ENCODE data around the gene SREBF1.

Gene SREBF1

DNA sequence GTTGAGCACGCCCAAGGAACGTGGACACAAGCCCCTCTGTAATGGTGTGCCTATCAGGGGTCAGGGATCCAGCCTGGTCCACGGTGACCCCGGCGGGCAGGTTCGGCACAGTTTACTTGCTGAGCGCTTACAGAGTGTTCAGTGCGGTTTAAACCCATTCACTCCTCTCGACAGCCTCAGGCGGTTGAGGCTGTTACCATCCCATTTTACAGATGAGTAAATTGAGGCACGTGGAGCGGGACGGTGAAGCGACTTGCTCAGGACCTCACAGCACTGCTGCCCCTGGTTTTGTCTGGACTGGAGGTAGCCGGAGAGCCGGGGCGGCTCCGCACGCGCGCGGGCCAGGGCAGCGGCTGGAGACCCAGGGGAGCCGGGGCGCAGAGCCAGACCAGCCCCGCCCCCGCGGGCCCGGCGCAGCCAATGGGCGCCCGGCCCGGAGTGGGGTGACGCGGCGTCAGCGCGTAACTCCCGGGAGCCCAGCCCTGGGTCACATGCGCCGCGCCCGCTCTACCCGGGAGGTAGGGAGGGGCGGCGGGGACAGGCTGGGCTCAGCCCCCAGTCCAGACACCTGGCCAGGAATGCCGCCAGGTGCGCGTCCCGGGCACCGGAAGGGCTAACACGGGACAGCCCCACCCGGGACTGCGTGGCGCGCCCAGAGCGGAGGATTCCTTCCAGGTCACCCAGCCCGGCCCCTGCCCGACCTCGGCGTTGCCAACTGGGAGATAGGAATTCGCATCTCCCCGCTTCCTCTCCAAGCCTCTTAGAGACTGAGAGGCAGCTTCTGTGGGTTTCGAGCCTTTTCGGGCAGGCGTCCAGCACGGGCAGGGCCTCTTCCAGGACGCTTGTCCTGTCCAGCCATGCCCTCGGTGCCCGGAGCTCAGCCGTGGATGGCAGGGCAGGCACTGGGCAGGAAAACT is 3.3 kb upstream of the SREBF1 start:
- DNase-seq, result peak; percentile 91

- peak; percentile 75 for DNase-seq
Measured at GRCh38 chr17:17837966-17838962, 1.5 kb upstream of the SREBF1 start.

DNA sequence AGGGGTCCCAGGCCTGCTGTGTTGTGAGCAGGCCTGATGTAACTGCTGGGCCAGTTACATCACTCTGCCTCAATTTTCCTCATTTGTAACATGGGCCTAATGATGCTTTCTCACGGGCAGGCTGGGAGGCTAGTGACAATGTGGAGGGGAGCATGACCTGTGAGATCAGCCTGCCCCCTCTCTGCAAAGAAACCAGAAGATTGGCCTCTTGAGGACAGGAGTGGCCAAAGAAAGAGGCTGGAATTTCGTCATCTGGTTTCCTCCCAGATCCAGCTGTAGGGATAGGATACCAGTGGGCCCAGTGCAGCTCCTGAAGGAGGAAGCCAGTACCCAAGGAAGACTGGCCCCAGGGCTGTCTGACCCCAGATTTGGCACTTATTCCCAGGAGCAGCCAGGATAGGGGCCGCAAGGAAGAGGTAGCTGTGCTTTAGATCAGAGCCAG is 615 bp upstream of the SREBF1 start:
- DNase-seq, result peak; percentile 74

GRCh38 chr17:17836250-17836817 is 452 bp downstream of the SREBF1 start:
- DNase-seq, result peak; percentile 98

- no peak for DNase-seq
Measured at GRCh38 chr17:17835415-17836249, 1.2 kb downstream of the SREBF1 start.

GRCh38 chr17:17834974-17835373 is 1.8 kb downstream of the SREBF1 start:
- no peak for DNase-seq

GRCh38 chr17:17833658-17834357 is 3.0 kb downstream of the SREBF1 start:
- no peak for DNase-seq

DNA sequence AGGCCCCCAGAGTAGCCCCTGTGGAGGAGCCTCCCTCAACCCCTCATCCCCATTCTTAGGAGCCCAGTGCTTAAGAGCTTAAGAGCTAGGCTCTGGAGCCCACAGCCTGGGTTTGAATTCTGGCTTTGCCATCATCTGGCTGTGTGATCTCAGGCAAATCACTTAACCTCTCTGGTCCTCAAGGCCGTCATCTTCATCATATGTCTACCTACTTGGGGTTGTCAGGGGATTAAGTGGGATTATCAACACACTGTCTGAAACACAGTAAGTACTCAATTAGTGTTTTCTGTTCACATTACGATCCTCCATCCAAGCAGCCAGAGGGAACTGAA is 4.8 kb downstream of the SREBF1 start:
- no peak for DNase-seq

- DNase-seq, result no peak
Measured at GRCh38 chr17:17831208-17832031, 5.4 kb downstream of the SREBF1 start.

DNA sequence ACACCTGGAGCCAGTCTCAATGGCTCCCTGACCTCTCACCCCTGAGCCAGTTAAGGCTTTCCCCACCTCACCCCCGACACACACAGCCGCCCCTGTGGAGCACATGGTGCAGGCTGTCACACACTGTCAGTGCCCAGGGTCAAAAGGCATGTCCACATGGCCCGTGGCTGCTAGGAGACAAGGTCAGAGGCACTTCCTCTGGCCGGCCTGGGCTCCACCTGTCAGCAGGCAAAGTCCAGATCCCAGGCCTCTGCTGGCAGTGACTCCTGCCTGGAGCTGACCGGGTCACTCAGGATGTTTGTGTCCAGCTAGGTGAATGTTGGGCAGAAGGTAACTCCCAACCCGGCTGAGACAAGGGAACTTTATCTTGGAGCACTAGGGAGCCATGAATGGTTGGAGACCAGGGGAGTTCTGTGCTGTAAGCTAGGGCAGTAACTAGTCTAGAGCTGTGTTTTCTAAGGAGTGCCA is 6.0 kb downstream of the SREBF1 start:
- no peak for DNase-seq

DNA sequence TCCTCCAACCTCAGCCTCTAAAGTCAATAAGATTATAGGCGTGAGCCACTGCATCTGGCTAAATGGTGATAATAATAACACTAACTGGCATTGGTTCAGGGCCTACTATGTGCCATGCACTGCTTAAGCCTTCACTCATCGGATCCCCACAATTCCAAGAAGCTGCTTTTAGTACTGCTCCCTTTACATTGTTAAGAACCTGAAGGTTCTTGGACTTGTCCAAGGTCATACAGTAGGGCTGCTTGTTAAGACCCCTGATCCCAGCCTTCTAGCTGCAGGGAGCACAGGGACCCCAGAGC is 6.6 kb downstream of the SREBF1 start:
- DNase-seq, result no peak

- DNase-seq, result no peak
Measured at GRCh38 chr17:17827826-17828621, 8.8 kb downstream of the SREBF1 start.

GRCh38 chr17:17826942-17827785 is 9.6 kb downstream of the SREBF1 start:
- DNase-seq, result no peak

GRCh38 chr17:17826342-17826713 is 10.5 kb downstream of the SREBF1 start:
- no peak for DNase-seq

GRCh38 chr17:17824783-17825614 is 11.8 kb downstream of the SREBF1 start:
- no peak for DNase-seq

- peak; percentile 51 for DNase-seq
Measured at GRCh38 chr17:17824119-17824782, 12.5 kb downstream of the SREBF1 start.

GRCh38 chr17:17823433-17824118 is 13.2 kb downstream of the SREBF1 start:
- peak; percentile 91 for DNase-seq

Data from femur (tissue), 1 donor.